Neural progenitor cell (in vitro differentiated cells): Measurements from ENCODE around the gene MYO15B. TPM values are rescaled to one million over a fixed set of nuclear protein-coding genes. Genes with fewer than 3 reads are reported as not detected.

Experiments
- DNase-seq: peaks from one replicate; pipeline ENCODE4 v3.0.0-alpha.2; 2016; ENCODE audit warnings: low spot score
- H2AFZ ChIP-seq: fragments of 200-600 bp; sonication (generic); replicated peaks from 2 replicates; pipeline ENCODE4 v1.6.1; 2016; ENCODE audit warnings: antibody characterized with exemption
- H3F3A ChIP-seq: fragments of 200-600 bp; sonication (generic); 2 replicates; pipeline ENCODE4 v1.6.1; 2016; ENCODE audit warnings: antibody characterized with exemption, low read depth
- H3K27ac ChIP-seq: fragments of 200-600 bp; sonication (generic); 2 replicates; pipeline ENCODE4 v1.5.1; 2016; ENCODE audit warnings: mild to moderate bottlenecking
- H3K27me3 ChIP-seq: fragments of 200-600 bp; sonication (generic); 2 replicates; pipeline ENCODE4 v1.6.1; 2016; ENCODE audit warnings: mild to moderate bottlenecking, moderate library complexity
- H3K36me3 ChIP-seq: fragments of 200-600 bp; sonication (generic); 2 replicates; pipeline ENCODE4 v1.5.1; 2016
- H3K4me1 ChIP-seq: fragments of 200-600 bp; sonication (generic); 2 replicates; pipeline ENCODE4 v1.6.1; 2016; ENCODE audit warnings: mixed run types
- H3K4me2 ChIP-seq: fragments of 200-600 bp; sonication (generic); 2 replicates; pipeline ENCODE4 v1.6.1; 2016
- H3K4me3 ChIP-seq: fragments of 200-600 bp; sonication (generic); 2 replicates; pipeline ENCODE4 v1.5.1; 2016
- H3K79me2 ChIP-seq: fragments of 200-600 bp; sonication (generic); 2 replicates; pipeline ENCODE4 v1.6.1; 2016; ENCODE audit warnings: low read depth
- H3K9ac ChIP-seq: fragments of 200-600 bp; sonication (generic); 2 replicates; pipeline ENCODE4 v1.6.1; 2016
- H3K9me3 ChIP-seq: fragments of 200-600 bp; sonication (generic); 2 replicates; pipeline ENCODE4 v1.5.1; 2016; ENCODE audit warnings: low read depth
- H4K20me1 ChIP-seq: fragments of 200-600 bp; sonication (generic); 2 replicates; pipeline ENCODE4 v1.6.1; 2016; ENCODE audit warnings: low read depth
- H3K27ac Mint-ChIP-seq: 3 replicates; pipeline ENCODE4 v1.8.0; 2021; ENCODE audit warnings: mixed read lengths
- H3K27me3 Mint-ChIP-seq: 2 replicates; pipeline ENCODE4 v1.8.0; 2022; ENCODE audit warnings: low read depth, mild to moderate bottlenecking, inconsistent platforms, moderate library complexity, mixed read lengths; ENCODE audit not compliant: insufficient read depth
- H3K36me3 Mint-ChIP-seq: 3 replicates; pipeline ENCODE4 v1.8.0; 2021; ENCODE audit warnings: mixed read lengths
- H3K4me1 Mint-ChIP-seq: 3 replicates; pipeline ENCODE4 v1.8.0; 2021; ENCODE audit warnings: mixed read lengths
- H3K4me3 Mint-ChIP-seq: 3 replicates; pipeline ENCODE4 v1.8.0; 2021; ENCODE audit warnings: mild to moderate bottlenecking, moderate library complexity, mixed read lengths
- H3K9me3 Mint-ChIP-seq: 3 replicates; pipeline ENCODE4 v1.8.0; 2020; ENCODE audit warnings: mixed read lengths
- CTCF ChIP-seq: fragments of 200-600 bp; sonication (generic); IDR thresholded peaks from 2 replicates; pipeline ENCODE4 v1.5.1; 2017; ENCODE audit warnings: antibody characterized with exemption, mild to moderate bottlenecking
- EZH2 ChIP-seq: fragments of 200-600 bp; sonication (generic); IDR thresholded peaks from 2 replicates; pipeline ENCODE4 v1.6.1; 2017; ENCODE audit warnings: antibody characterized with exemption, mild to moderate bottlenecking, moderate library complexity
- EZH2phosphoT487 ChIP-seq: fragments of 200-600 bp; sonication (generic); IDR thresholded peaks from 2 replicates; pipeline ENCODE4 v1.6.1; 2017; ENCODE audit warnings: antibody characterized with exemption
- total RNA-seq: library from RNA; depleted of rRNA; stranded (reverse); fragments of >200 nt; gene quantifications from 2 replicates; pipeline ENCODE4 v1.2.3, GENCODE V29; 2015; ENCODE audit warnings: low replicate concordance

MYO15B gene
- total RNA-seq, 1 donor from 2014 or later: 10.2 TPM

GRCh38 chr17:75641343-75641742 lies 53.7 kb downstream of the MYO15B start:
- no peak overlapping the region for H3K27ac Mint-ChIP-seq
- DNase-seq: no peak
- peaks cover 23% of the 10 kb centered on the region for H4K20me1 ChIP-seq
- no peak overlapping the region for H2AFZ ChIP-seq
- peaks cover 4% of the 10 kb centered on the region for H3K4me1 Mint-ChIP-seq
- H3K79me2 ChIP-seq: no peaks in the 10 kb centered on the region
- no peaks in the 10 kb centered on the region for H3K9me3 ChIP-seq
- no peaks in the 10 kb centered on the region for H3K4me1 ChIP-seq
- H3K4me3 Mint-ChIP-seq: no peak overlapping the region
- H3F3A ChIP-seq: no peaks in the 10 kb centered on the region
- H3K4me2 ChIP-seq: no peak overlapping the region
- H3K9ac ChIP-seq: no peak overlapping the region
- H3K36me3 Mint-ChIP-seq: no peaks in the 10 kb centered on the region
- H3K4me3 ChIP-seq: no peak overlapping the region
- H3K27ac ChIP-seq: no peak overlapping the region
- H3K27me3 Mint-ChIP-seq: peaks cover 2% of the 10 kb centered on the region
- no peaks in the 10 kb centered on the region for H3K9me3 Mint-ChIP-seq
- no peaks in the 10 kb centered on the region for H3K27me3 ChIP-seq
- no peaks in the 10 kb centered on the region for H3K36me3 ChIP-seq
- TF ChIP-seq EZH2phosphoT487 (no peak), CTCF (no peak), EZH2 (no peak)

GRCh38 chr17:75642182-75642783 lies 54.7 kb downstream of the MYO15B start:
- H3K36me3 ChIP-seq: no peaks in the 10 kb centered on the region
- no peaks in the 10 kb centered on the region for H3K27me3 ChIP-seq
- H3K4me3 ChIP-seq: no peak overlapping the region
- no peak for DNase-seq
- H3K36me3 Mint-ChIP-seq: no peaks in the 10 kb centered on the region
- H3K9me3 Mint-ChIP-seq: no peaks in the 10 kb centered on the region
- no peaks in the 10 kb centered on the region for H3K79me2 ChIP-seq
- no peak overlapping the region for H3K9ac ChIP-seq
- H3K4me3 Mint-ChIP-seq: no peak overlapping the region
- H3K4me1 Mint-ChIP-seq: no peaks in the 10 kb centered on the region
- no peak overlapping the region for H3K27ac Mint-ChIP-seq
- no peaks in the 10 kb centered on the region for H3F3A ChIP-seq
- no peaks in the 10 kb centered on the region for H3K4me1 ChIP-seq
- H3K4me2 ChIP-seq: no peak overlapping the region
- no peak overlapping the region for H3K27ac ChIP-seq
- no peaks in the 10 kb centered on the region for H3K27me3 Mint-ChIP-seq
- H2AFZ ChIP-seq: no peak overlapping the region
- no peak for TF ChIP-seq CTCF
- no peak for TF ChIP-seq EZH2phosphoT487
- TF ChIP-seq EZH2: no peak
- no peaks in the 10 kb centered on the region for H3K9me3 ChIP-seq
- H4K20me1 ChIP-seq: peaks cover 13% of the 10 kb centered on the region

GRCh38 chr17:75642784-75643642 lies 55.4 kb downstream of the MYO15B start:
- no peak overlapping the region for H3K27ac ChIP-seq
- no peak overlapping the region for H3K4me3 ChIP-seq
- Mint-ChIP-seq H3K27me3 (no peaks in the 10 kb centered on the region), H3K36me3 (no peaks in the 10 kb centered on the region), H3K9me3 (no peaks in the 10 kb centered on the region), H3K4me1 (no peaks in the 10 kb centered on the region), H3K4me3 (no peak overlapping the region), H3K27ac (no peak overlapping the region)
- no peaks in the 10 kb centered on the region for H3K36me3 ChIP-seq
- no peaks in the 10 kb centered on the region for H3F3A ChIP-seq
- H3K9me3 ChIP-seq: no peaks in the 10 kb centered on the region
- no peak for DNase-seq
- H3K9ac ChIP-seq: peak overlapping the region; percentile 52
- no peaks in the 10 kb centered on the region for H3K27me3 ChIP-seq
- H3K79me2 ChIP-seq: no peaks in the 10 kb centered on the region
- H3K4me2 ChIP-seq: no peak overlapping the region
- no peak overlapping the region for H2AFZ ChIP-seq
- H4K20me1 ChIP-seq: peaks cover 9% of the 10 kb centered on the region
- TF ChIP-seq CTCF: no peak
- no peak for TF ChIP-seq EZH2phosphoT487
- no peak for TF ChIP-seq EZH2
- H3K4me1 ChIP-seq: no peaks in the 10 kb centered on the region
